ENCODE measurements around the gene ZNF775.

The ZNF775 gene

DNA sequence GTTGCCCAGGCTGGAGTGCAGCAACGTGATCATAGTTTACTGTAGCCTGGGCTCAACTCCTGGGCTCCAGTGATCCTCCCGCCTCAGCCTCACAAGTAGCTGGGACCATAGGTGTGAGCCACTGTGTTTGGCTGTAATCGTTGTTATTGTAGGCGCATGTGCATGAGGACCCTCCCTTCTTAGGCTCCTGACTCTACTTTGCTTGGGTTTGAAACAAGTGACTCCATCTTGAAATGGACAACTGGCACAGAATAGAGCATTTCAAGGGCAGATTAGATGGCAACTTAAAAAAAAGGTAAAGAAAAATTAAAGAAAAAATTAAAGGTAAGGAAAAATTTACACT lies 55.9 kb downstream of the ZNF775 start:
- TF ChIP-seq, protein P1, sequence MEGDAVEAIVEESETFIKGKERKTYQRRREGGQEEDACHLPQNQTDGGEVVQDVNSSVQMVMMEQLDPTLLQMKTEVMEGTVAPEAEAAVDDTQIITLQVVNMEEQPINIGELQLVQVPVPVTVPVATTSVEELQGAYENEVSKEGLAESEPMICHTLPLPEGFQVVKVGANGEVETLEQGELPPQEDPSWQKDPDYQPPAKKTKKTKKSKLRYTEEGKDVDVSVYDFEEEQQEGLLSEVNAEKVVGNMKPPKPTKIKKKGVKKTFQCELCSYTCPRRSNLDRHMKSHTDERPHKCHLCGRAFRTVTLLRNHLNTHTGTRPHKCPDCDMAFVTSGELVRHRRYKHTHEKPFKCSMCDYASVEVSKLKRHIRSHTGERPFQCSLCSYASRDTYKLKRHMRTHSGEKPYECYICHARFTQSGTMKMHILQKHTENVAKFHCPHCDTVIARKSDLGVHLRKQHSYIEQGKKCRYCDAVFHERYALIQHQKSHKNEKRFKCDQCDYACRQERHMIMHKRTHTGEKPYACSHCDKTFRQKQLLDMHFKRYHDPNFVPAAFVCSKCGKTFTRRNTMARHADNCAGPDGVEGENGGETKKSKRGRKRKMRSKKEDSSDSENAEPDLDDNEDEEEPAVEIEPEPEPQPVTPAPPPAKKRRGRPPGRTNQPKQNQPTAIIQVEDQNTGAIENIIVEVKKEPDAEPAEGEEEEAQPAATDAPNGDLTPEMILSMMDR (IDR thresholded peaks at IDR 0.05; ENCODE audit: insufficient read depth, low read length, poor library complexity, severe bottlenecking): no peak
- no peaks in the 10 kb centered on the region for H3K27me3 ChIP-seq (replicated peaks; ENCODE audit: control insufficient read depth, insufficient read depth, low read length)
- H3K4me3 ChIP-seq (replicated peaks; ENCODE audit: low read depth, low read length): peak overlapping the region; percentile 62
- H3K36me3 ChIP-seq (ENCODE audit: control insufficient read depth, insufficient read depth, low read length): no peaks in the 10 kb centered on the region
- DNase-seq (ENCODE audit: extremely low read depth, insufficient read length): no peak

DNA sequence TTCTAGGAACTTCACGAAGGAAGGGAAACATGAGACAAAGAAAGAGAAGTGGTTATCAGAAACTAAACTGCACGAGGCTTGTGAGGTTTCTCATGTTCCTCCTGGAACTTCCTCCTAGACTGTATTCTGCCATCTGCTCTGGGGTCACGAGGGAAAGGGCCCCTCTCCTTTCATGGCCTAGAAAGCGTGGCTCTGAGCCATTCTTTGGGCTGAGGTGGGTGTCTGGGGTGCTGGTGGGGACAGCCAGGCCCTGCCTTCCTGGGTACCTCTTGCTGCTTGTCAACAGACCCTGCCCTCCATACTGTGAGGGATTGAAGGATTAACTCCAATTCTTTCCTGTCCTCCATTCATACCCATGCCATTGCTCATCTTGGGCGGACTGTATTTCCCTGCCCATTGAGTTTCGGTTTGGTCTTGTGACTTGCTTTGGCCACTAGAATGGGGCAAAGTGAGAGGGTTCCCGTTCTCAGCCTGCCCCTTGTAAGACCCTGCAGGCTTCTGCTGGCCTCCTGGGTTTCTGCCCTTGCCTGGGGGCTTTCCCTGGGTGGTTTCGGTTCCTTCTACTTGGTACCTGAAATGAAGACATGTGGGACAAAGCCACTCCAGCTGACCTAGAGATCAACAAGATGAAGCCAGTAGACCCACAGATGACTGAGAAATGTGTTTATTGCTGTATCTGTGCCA lies 56.4 kb downstream of the ZNF775 start:
- no peaks in the 10 kb centered on the region for H3K27me3 ChIP-seq (replicated peaks; ENCODE audit: control insufficient read depth, insufficient read depth, low read length)
- peak; percentile 81 for DNase-seq (ENCODE audit: extremely low read depth, insufficient read length)
- TF ChIP-seq, protein P1 (IDR thresholded peaks at IDR 0.05; ENCODE audit: insufficient read depth, low read length, poor library complexity, severe bottlenecking): no peak
- no peaks in the 10 kb centered on the region for H3K36me3 ChIP-seq (ENCODE audit: control insufficient read depth, insufficient read depth, low read length)
- H3K4me3 ChIP-seq (replicated peaks; ENCODE audit: low read depth, low read length): peak overlapping the region; percentile 56

DNA sequence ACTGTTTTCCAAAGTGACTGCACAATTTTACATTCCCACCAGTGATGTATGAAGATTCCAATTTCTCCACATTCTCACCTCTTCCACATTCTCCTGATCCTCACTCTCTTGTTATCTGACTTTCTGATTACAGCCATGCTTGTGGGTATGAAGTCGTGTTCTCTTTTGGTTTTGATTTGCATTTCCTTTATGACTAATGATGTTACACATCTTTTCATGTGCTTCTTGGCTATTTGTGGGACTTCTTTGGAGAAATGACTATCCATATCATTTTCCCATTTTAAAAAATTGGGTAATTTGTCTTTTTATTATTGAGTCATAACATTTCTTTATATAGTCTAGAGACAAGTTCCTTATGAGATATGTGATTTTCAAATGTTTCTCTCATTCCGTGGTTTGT lies 60.8 kb downstream of the ZNF775 start:
- H3K4me3 ChIP-seq (replicated peaks; ENCODE audit: low read depth, low read length): no peak overlapping the region
- no peaks in the 10 kb centered on the region for H3K27me3 ChIP-seq (replicated peaks; ENCODE audit: control insufficient read depth, insufficient read depth, low read length)
- peaks cover 20% of the 10 kb centered on the region for H3K36me3 ChIP-seq (ENCODE audit: control insufficient read depth, insufficient read depth, low read length)
- no peak for DNase-seq (ENCODE audit: extremely low read depth, insufficient read length)
- TF ChIP-seq, protein P1 (IDR thresholded peaks at IDR 0.05; ENCODE audit: insufficient read depth, low read length, poor library complexity, severe bottlenecking): no peak

DNA sequence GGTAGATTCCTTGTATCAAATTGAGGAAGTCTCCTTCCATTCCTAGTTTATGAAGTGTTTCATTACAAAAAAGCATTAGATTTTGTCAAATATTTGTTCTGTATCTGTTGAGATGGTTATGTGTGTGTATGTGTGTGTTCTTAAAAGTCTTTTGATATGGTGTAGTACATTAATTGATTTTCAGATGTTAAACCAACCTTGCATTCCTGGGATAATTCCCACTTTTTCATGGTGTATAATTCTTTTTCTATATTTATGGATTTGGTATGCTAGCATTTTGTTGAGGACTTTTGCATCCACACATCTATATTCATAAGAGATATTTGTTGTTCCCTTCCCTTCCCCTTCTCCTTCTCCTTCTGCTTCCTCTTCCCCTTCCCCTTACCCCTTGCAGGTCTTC lies 62.4 kb downstream of the ZNF775 start:
- TF ChIP-seq, protein P1 (IDR thresholded peaks at IDR 0.05; ENCODE audit: insufficient read depth, low read length, poor library complexity, severe bottlenecking): no peak
- no peak overlapping the region for H3K4me3 ChIP-seq (replicated peaks; ENCODE audit: low read depth, low read length)
- H3K27me3 ChIP-seq (replicated peaks; ENCODE audit: control insufficient read depth, insufficient read depth, low read length): no peaks in the 10 kb centered on the region
- DNase-seq (ENCODE audit: extremely low read depth, insufficient read length): no peak
- H3K36me3 ChIP-seq (ENCODE audit: control insufficient read depth, insufficient read depth, low read length): peaks cover 24% of the 10 kb centered on the region

- Histone ChIP-seq H3K27me3 (replicated peaks; ENCODE audit: control insufficient read depth, insufficient read depth, low read length) (no peaks in the 10 kb centered on the region), H3K36me3 (ENCODE audit: control insufficient read depth, insufficient read depth, low read length) (peaks cover 24% of the 10 kb centered on the region), H3K4me3 (replicated peaks; ENCODE audit: low read depth, low read length) (no peak overlapping the region)
- no peak for DNase-seq (ENCODE audit: extremely low read depth, insufficient read length)
- TF ChIP-seq, protein P1 (IDR thresholded peaks at IDR 0.05; ENCODE audit: insufficient read depth, low read length, poor library complexity, severe bottlenecking): no peak
These were observed 63.7 kb downstream of the ZNF775 start for GRCh38 chr7:150442811-150443210.

All from GM06990 (cell line).